ENCODE results near the gene AGTRAP. TPM values are rescaled to one million over a fixed set of nuclear protein-coding genes. Genes with fewer than 3 reads are reported as not detected.

The AGTRAP gene
- total and polyA plus RNA-seq, 4 donors = 37.0 to 266 (median 83.3) TPM

GRCh38 chr1:11769274-11769673 is 33.3 kb downstream of the AGTRAP start:
- no peaks in the 10 kb centered on the region for H3K27me3 ChIP-seq (ENCODE audit: control insufficient read depth in 3 of 3, insufficient read depth in 3 of 3, low read length in 2 of 3)
- WGBS, 2 donors = 79 to 82% methylated on average over 4 of the region's 4 CpGs
- no peaks in the 10 kb centered on the region for H3K36me3 ChIP-seq (ENCODE audit: control insufficient read depth in 4 of 4, insufficient read depth in 4 of 4, low read length in 4 of 4)
- TF ChIP-seq CTCF (IDR thresholded peaks at IDR 0.05; ENCODE audit: control extremely low read depth, extremely low read depth) = no peak
- no peak for DNase-seq
- no peak overlapping the region for H3K27ac ChIP-seq (ENCODE audit: low read depth in 1 of 2, low read length in 1 of 2)
- H3K9ac ChIP-seq (ENCODE audit: insufficient read depth in 1 of 2, low read length in 2 of 2) = no peak overlapping the region
- H3K4me3 ChIP-seq = no peak overlapping the region
- H3K4me1 ChIP-seq (ENCODE audit: control insufficient read depth in 5 of 5, insufficient read depth in 5 of 5, low read length in 5 of 5) = peaks cover 0 to 3% (median 0%) of the 10 kb centered on the region in 5 donors
- H3K9me3 ChIP-seq (ENCODE audit: control insufficient read depth in 4 of 4, insufficient read depth in 3 of 4, low read length in 3 of 4) = no peaks in the 10 kb centered on the region
- no peak for ATAC-seq (ENCODE audit: insufficient read depth, low FRiP score)

- no peaks in the 10 kb centered on the region for H3K9me3 ChIP-seq (ENCODE audit: control insufficient read depth in 4 of 4, insufficient read depth in 3 of 4, low read length in 3 of 4)
- H3K36me3 ChIP-seq (ENCODE audit: control insufficient read depth in 4 of 4, insufficient read depth in 4 of 4, low read length in 4 of 4) = no peaks in the 10 kb centered on the region
- H3K4me1 ChIP-seq (ENCODE audit: control insufficient read depth in 5 of 5, insufficient read depth in 5 of 5, low read length in 5 of 5) = peaks cover 0 to 3% (median 0%) of the 10 kb centered on the region in 5 donors
- H3K27ac ChIP-seq (ENCODE audit: low read depth in 1 of 2, low read length in 1 of 2) = no peak overlapping the region
- no peak overlapping the region for H3K4me3 ChIP-seq
- TF ChIP-seq CTCF (IDR thresholded peaks at IDR 0.05; ENCODE audit: control extremely low read depth, extremely low read depth) = no peak
- no peak overlapping the region for H3K9ac ChIP-seq (ENCODE audit: insufficient read depth in 1 of 2, low read length in 2 of 2)
- ATAC-seq (ENCODE audit: insufficient read depth, low FRiP score) (no peak), DNase-seq (no peak)
- no peaks in the 10 kb centered on the region for H3K27me3 ChIP-seq (ENCODE audit: control insufficient read depth in 3 of 3, insufficient read depth in 3 of 3, low read length in 2 of 3)
Measured at GRCh38 chr1:11770011-11770410, 34.1 kb downstream of the AGTRAP start.

- no peaks in the 10 kb centered on the region for H3K9me3 ChIP-seq (ENCODE audit: control insufficient read depth in 4 of 4, insufficient read depth in 3 of 4, low read length in 3 of 4)
- no peak for ATAC-seq (ENCODE audit: insufficient read depth, low FRiP score)
Measured at GRCh38 chr1:11771481-11772043, 35.6 kb downstream of the AGTRAP start.

More at GRCh38 chr1:11771481-11772043, 35.6 kb downstream of the AGTRAP start:
- H3K27me3 ChIP-seq (ENCODE audit: control insufficient read depth in 3 of 3, insufficient read depth in 3 of 3, low read length in 2 of 3) = no peaks in the 10 kb centered on the region
- no peaks in the 10 kb centered on the region for H3K36me3 ChIP-seq (ENCODE audit: control insufficient read depth in 4 of 4, insufficient read depth in 4 of 4, low read length in 4 of 4)
- no peak overlapping the region for H3K9ac ChIP-seq (ENCODE audit: insufficient read depth in 1 of 2, low read length in 2 of 2)
- H3K27ac ChIP-seq (ENCODE audit: low read depth in 1 of 2, low read length in 1 of 2) = no peak overlapping the region
- peaks cover 0 to 3% (median 0%) of the 10 kb centered on the region in 5 donors for H3K4me1 ChIP-seq (ENCODE audit: control insufficient read depth in 5 of 5, insufficient read depth in 5 of 5, low read length in 5 of 5)
- WGBS, 2 donors = 69 to 71% methylated on average over 11 of the region's 11 CpGs
- TF ChIP-seq CTCF (IDR thresholded peaks at IDR 0.05; ENCODE audit: control extremely low read depth, extremely low read depth) = no peak
- no peak overlapping the region for H3K4me3 ChIP-seq
- no peak for DNase-seq

Measured in lung (tissue), 12 donors.